ENCODE data around the gene TAF4B. TPM values are rescaled to one million over a fixed set of nuclear protein-coding genes. Genes with fewer than 3 reads are reported as not detected.
"Not testable (repeated sequence)": the region's sequence is repeated elsewhere in the genome, so short reads cannot be mapped to it uniquely, and the experiment has no call there.

TAF4B gene
- total and polyA plus RNA-seq, 7 experiments from 2014 or later, result 7.3 to 15.7 (median 12.6) TPM

DNA sequence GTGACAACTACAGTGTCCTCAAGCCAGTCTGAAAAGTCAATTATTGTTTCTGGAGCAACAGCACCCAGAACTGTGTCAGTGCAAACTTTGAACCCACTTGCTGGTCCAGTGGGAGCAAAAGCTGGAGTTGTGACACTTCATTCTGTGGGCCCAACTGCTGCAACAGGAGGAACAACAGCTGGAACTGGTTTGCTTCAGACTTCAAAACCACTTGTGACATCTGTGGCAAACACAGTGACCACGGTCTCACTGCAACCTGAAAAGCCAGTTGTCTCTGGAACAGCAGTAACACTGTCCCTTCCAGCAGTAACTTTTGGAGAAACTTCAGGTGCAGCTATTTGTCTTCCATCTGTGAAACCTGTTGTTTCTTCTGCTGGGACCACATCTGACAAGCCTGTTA is 59.8 kb downstream of the TAF4B start:
- no peaks in the 10 kb centered on the region for H3K4me1 ChIP-seq (ENCODE audit: control insufficient read depth in 2 of 2, insufficient read depth in 2 of 2, low read length in 2 of 2)
- no peaks in the 10 kb centered on the region for H3K27me3 ChIP-seq (ENCODE audit: control insufficient read depth in 2 of 2, insufficient read depth in 2 of 2, low read length in 2 of 2)
- no peaks in the 10 kb centered on the region for H3K27me3 Mint-ChIP-seq
- DNase-seq, result no peak
- peak; percentile 16 for ATAC-seq
- no peak overlapping the region for H3K4me3 Mint-ChIP-seq
- ChIA-PET CTCF (no interaction called here), POLR2A (no interaction called here)
- intact Hi-C loops (cut with micrococcal nuclease), result no loop called here
- no peak overlapping the region for H3K27ac Mint-ChIP-seq
- H3K36me3 ChIP-seq (ENCODE audit: control insufficient read depth in 2 of 3, insufficient read depth in 3 of 3, low read length in 3 of 3), result peaks cover 0 to 26% (median 4%) of the 10 kb centered on the region in 3 experiments
- peaks cover 0 to 5% (median 0%) of the 10 kb centered on the region in 11 donors for H3K9me3 Mint-ChIP-seq
- H3K4me3 ChIP-seq (ENCODE audit: low read length), result no peak overlapping the region
- no peak overlapping the region for H3K27ac ChIP-seq (ENCODE audit: low read depth, low read length)
- H3K4me1 Mint-ChIP-seq, result peaks cover 0 to 22% (median 4%) of the 10 kb centered on the region in 7 donors
- no peaks in the 10 kb centered on the region for H3K9me3 ChIP-seq (ENCODE audit: control insufficient read depth in 2 of 3, low read length in 3 of 3)
- H3K36me3 Mint-ChIP-seq, result peaks cover 21 to 57% (median 30%) of the 10 kb centered on the region in 5 donors

DNA sequence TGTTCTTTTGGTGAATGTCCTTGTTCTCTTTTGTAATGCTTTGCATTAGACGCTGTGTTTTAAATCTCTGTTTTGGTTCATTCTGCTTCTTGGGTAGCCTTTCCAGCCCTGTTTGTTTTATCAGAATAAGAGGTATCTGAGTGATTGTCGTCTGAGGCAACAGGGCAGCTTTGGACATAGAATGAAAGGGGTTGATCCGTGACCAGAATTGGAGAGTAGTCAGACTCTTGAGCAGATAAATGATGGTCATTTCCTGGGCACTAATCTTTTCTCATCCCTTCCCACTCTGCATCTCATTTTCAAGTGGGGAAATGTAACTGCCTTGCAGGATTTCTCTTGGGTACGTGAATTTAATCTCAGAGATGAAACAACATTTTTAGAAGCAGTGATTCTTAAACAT is 61.4 kb downstream of the TAF4B start:
- H3K27ac Mint-ChIP-seq, result no peak overlapping the region
- no peaks in the 10 kb centered on the region for H3K27me3 Mint-ChIP-seq
- Histone ChIP-seq H3K27ac (ENCODE audit: low read depth, low read length) (no peak overlapping the region), H3K9me3 (ENCODE audit: control insufficient read depth in 2 of 3, low read length in 3 of 3) (no peaks in the 10 kb centered on the region), H3K36me3 (ENCODE audit: control insufficient read depth in 2 of 3, insufficient read depth in 3 of 3, low read length in 3 of 3) (peaks cover 0 to 22% (median 8%) of the 10 kb centered on the region in 3 experiments), H3K4me3 (ENCODE audit: low read length) (no peak overlapping the region), H3K27me3 (ENCODE audit: control insufficient read depth in 2 of 2, insufficient read depth in 2 of 2, low read length in 2 of 2) (no peaks in the 10 kb centered on the region), H3K4me1 (ENCODE audit: control insufficient read depth in 2 of 2, insufficient read depth in 2 of 2, low read length in 2 of 2) (no peaks in the 10 kb centered on the region)
- DNase-seq (no peak), ATAC-seq (no peak)
- H3K4me1 Mint-ChIP-seq, result peaks cover 0 to 22% (median 4%) of the 10 kb centered on the region in 7 donors
- ChIA-PET CTCF (no interaction called here), POLR2A (no interaction called here)
- H3K9me3 Mint-ChIP-seq, result peaks cover 0 to 5% (median 0%) of the 10 kb centered on the region in 11 donors
- peaks cover 19 to 57% (median 33%) of the 10 kb centered on the region in 5 donors for H3K36me3 Mint-ChIP-seq
- intact Hi-C loops (cut with micrococcal nuclease), result no loop called here
- H3K4me3 Mint-ChIP-seq, result no peak overlapping the region

DNA sequence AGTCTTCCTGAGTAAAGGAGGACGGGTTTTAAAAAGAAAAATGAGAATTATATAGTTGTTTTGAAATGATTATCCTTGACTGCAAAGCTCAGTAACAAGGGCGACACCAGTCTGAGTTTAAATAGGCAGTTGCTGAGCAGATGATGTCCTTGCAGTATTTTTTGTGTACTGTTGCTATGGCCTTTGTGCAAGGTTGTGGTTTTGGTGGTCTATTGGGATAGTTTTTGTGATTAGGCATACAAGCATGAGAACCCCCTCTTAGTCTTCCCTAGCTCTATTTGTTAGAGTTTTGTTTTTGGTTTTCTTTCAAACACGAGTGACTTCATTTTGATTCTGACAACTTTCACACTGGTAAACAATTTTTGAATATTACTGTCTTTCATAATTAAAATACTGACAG is 64.1 kb downstream of the TAF4B start:
- Mint-ChIP-seq H3K27me3 (no peaks in the 10 kb centered on the region), H3K4me3 (no peak overlapping the region), H3K4me1 (peaks cover 0 to 22% (median 4%) of the 10 kb centered on the region in 7 donors), H3K36me3 (peaks cover 18 to 53% (median 19%) of the 10 kb centered on the region in 5 donors), H3K9me3 (no peaks in the 10 kb centered on the region), H3K27ac (peak overlapping the region in 2 of 9 donors; percentile 49 to 72)
- ATAC-seq (no peak), DNase-seq (no peak)
- Histone ChIP-seq H3K27ac (ENCODE audit: low read depth, low read length) (no peak overlapping the region), H3K27me3 (ENCODE audit: control insufficient read depth in 2 of 2, insufficient read depth in 2 of 2, low read length in 2 of 2) (no peaks in the 10 kb centered on the region), H3K36me3 (ENCODE audit: control insufficient read depth in 2 of 3, insufficient read depth in 3 of 3, low read length in 3 of 3) (peaks cover 0 to 16% (median 8%) of the 10 kb centered on the region in 3 experiments), H3K9me3 (ENCODE audit: control insufficient read depth in 2 of 3, low read length in 3 of 3) (no peaks in the 10 kb centered on the region), H3K4me3 (ENCODE audit: low read length) (no peak overlapping the region), H3K4me1 (ENCODE audit: control insufficient read depth in 2 of 2, insufficient read depth in 2 of 2, low read length in 2 of 2) (no peaks in the 10 kb centered on the region)
- intact Hi-C loops (cut with micrococcal nuclease), result no loop called here
- ChIA-PET POLR2A (no interaction called here), CTCF (no interaction called here)

DNA sequence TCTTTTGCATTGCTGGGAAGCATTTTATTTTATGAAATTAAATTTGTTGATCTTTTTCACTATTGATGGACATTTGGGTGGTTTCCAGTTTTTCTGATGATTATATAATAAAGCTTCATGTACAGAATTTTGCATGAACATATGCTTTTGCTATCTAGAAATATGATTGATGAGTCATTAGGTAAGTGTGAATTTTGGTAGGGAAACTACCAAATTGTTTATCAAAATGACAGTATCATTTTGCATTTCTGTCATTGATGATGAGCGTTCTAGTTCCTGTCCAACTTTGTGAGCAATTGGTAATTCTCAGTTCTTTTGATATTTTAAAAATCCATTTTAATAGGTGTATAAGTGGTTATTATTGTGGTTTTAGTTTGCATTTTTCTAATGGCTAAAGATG is 67.7 kb downstream of the TAF4B start:
- Histone ChIP-seq H3K27ac (ENCODE audit: low read depth, low read length) (no peak overlapping the region), H3K4me3 (ENCODE audit: low read length) (no peak overlapping the region), H3K9me3 (ENCODE audit: control insufficient read depth in 2 of 3, low read length in 3 of 3) (no peaks in the 10 kb centered on the region), H3K36me3 (ENCODE audit: control insufficient read depth in 2 of 3, insufficient read depth in 3 of 3, low read length in 3 of 3) (peaks cover 0 to 5% (median 4%) of the 10 kb centered on the region in 3 experiments), H3K4me1 (ENCODE audit: control insufficient read depth in 2 of 2, insufficient read depth in 2 of 2, low read length in 2 of 2) (no peaks in the 10 kb centered on the region), H3K27me3 (ENCODE audit: control insufficient read depth in 2 of 2, insufficient read depth in 2 of 2, low read length in 2 of 2) (no peaks in the 10 kb centered on the region)
- Mint-ChIP-seq H3K9me3 (peaks cover 0 to 7% (median 0%) of the 10 kb centered on the region in 11 donors), H3K27ac (no peak overlapping the region), H3K36me3 (peaks cover 11 to 52% (median 29%) of the 10 kb centered on the region in 5 donors), H3K27me3 (no peaks in the 10 kb centered on the region), H3K4me1 (peaks cover 0 to 11% (median 4%) of the 10 kb centered on the region in 7 donors), H3K4me3 (no peak overlapping the region)
- POLR2A ChIA-PET, result no interaction called here
- no peak for ATAC-seq
- CTCF ChIA-PET, result no interaction called here
- no peak for DNase-seq
- intact Hi-C loops (cut with micrococcal nuclease), result no loop called here

DNA sequence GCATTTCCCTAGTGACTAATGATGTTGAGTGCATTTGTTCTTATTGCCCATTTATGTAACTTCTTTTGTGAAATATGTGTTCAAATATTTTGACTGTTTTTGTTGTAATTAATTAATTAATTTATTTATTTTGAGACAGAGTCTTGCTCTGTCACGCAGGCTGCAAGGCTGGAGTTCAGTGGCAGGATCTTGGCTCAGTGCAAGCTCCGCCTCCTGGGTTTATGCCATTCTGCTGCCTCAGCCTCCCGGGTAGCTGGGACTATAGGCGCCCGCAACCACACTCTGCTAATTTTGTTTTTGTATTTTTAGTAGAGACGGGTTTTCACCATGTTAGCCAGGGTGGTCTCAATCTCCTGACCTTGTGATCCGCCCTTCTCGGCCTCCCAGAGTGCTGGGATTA is 71.9 kb downstream of the TAF4B start:
- H3K27ac Mint-ChIP-seq, result peak overlapping the region in 2 of 9 donors; percentile 8 to 51
- H3K36me3 Mint-ChIP-seq, result peaks cover 6 to 50% (median 28%) of the 10 kb centered on the region in 5 donors
- ATAC-seq (no peak), DNase-seq (no peak)
- H3K4me1 ChIP-seq (ENCODE audit: control insufficient read depth in 2 of 2, insufficient read depth in 2 of 2, low read length in 2 of 2), result no peaks in the 10 kb centered on the region
- H3K27me3 Mint-ChIP-seq, result no peaks in the 10 kb centered on the region
- ChIA-PET CTCF (no interaction called here), POLR2A (no interaction called here)
- no peaks in the 10 kb centered on the region for H3K27me3 ChIP-seq (ENCODE audit: control insufficient read depth in 2 of 2, insufficient read depth in 2 of 2, low read length in 2 of 2)
- H3K4me1 Mint-ChIP-seq, result peaks cover 0 to 9% (median 0%) of the 10 kb centered on the region in 7 donors
- no peak overlapping the region for H3K4me3 Mint-ChIP-seq
- H3K9me3 Mint-ChIP-seq, result peaks cover 0 to 7% (median 0%) of the 10 kb centered on the region in 11 donors
- H3K36me3 ChIP-seq (ENCODE audit: control insufficient read depth in 2 of 3, insufficient read depth in 3 of 3, low read length in 3 of 3), result peaks cover 0 to 5% (median 0%) of the 10 kb centered on the region in 3 experiments
- H3K27ac ChIP-seq (ENCODE audit: low read depth, low read length), result no peak overlapping the region
- no peak overlapping the region for H3K4me3 ChIP-seq (ENCODE audit: low read length)
- H3K9me3 ChIP-seq (ENCODE audit: control insufficient read depth in 2 of 3, low read length in 3 of 3), result no peaks in the 10 kb centered on the region
- intact Hi-C loops (cut with micrococcal nuclease), result no loop called here

DNA sequence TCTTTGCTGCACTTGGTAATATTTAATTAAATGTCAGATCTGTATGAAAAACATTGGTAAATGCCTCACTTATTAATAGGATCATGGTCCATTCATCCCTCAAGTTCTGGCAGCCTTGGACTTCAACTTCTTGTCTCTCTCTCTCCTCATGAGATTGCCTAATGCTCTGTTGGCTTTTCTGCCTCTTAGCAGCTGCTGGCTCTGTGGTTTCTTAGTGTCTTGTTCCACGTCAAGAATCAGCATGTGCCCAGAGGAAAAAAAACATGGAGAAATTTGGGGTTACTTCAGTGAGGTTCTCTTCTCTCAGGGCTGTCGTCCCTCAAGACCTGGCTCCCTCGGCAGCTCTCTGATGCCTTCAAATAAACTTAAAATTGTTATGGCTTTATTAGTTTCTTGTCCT is 75.4 kb downstream of the TAF4B start:
- Histone ChIP-seq H3K4me1 (ENCODE audit: control insufficient read depth in 2 of 2, insufficient read depth in 2 of 2, low read length in 2 of 2) (no peaks in the 10 kb centered on the region), H3K27ac (ENCODE audit: low read depth, low read length) (no peak overlapping the region), H3K9me3 (ENCODE audit: control insufficient read depth in 2 of 3, low read length in 3 of 3) (no peaks in the 10 kb centered on the region), H3K4me3 (ENCODE audit: low read length) (no peak overlapping the region), H3K27me3 (ENCODE audit: control insufficient read depth in 2 of 2, insufficient read depth in 2 of 2, low read length in 2 of 2) (no peaks in the 10 kb centered on the region), H3K36me3 (ENCODE audit: control insufficient read depth in 2 of 3, insufficient read depth in 3 of 3, low read length in 3 of 3) (no peaks in the 10 kb centered on the region)
- ATAC-seq (no peak), DNase-seq (no peak)
- CTCF ChIA-PET, result no interaction called here
- intact Hi-C loops (cut with micrococcal nuclease), result no loop called here
- Mint-ChIP-seq H3K9me3 (peaks cover 0 to 7% (median 0%) of the 10 kb centered on the region in 11 donors), H3K4me1 (peaks cover 0 to 9% (median 0%) of the 10 kb centered on the region in 7 donors), H3K27ac (peak overlapping the region in 1 of 9 donors; percentile 10), H3K27me3 (no peaks in the 10 kb centered on the region), H3K4me3 (no peak overlapping the region), H3K36me3 (peaks cover 0 to 26% (median 16%) of the 10 kb centered on the region in 5 donors)
- POLR2A ChIA-PET, result no interaction called here

DNA sequence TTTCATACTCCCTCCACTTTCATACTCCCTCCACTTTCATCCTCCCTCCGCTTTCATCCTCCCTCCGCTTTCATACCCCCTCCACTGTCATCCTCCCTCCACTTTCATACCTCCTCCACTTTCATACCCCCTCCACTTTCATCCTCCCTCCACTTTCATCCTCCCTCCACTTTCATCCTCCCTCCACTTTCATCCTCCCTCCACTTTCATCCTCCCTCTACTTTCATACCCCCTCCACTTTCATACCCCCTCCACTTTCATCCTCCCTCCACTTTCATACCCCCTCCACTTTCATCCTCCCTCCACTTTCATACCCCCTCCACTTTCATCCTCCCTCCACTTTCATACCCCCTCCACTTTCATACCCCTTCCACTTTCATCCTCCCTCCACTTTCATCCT is 77.0 kb downstream of the TAF4B start:
- H3K27me3 Mint-ChIP-seq; H3K36me3 ChIP-seq (ENCODE audit: control insufficient read depth in 2 of 3, insufficient read depth in 3 of 3, low read length in 3 of 3); intact Hi-C loops (cut with micrococcal nuclease); H3K27me3 ChIP-seq (ENCODE audit: control insufficient read depth in 2 of 2, insufficient read depth in 2 of 2, low read length in 2 of 2); ATAC-seq; H3K27ac ChIP-seq (ENCODE audit: low read depth, low read length); H3K4me3 ChIP-seq (ENCODE audit: low read length); H3K4me3 Mint-ChIP-seq; H3K9me3 Mint-ChIP-seq; CTCF ChIA-PET; H3K9me3 ChIP-seq (ENCODE audit: control insufficient read depth in 2 of 3, low read length in 3 of 3); H3K4me1 Mint-ChIP-seq; H3K4me1 ChIP-seq (ENCODE audit: control insufficient read depth in 2 of 2, insufficient read depth in 2 of 2, low read length in 2 of 2); DNase-seq: not testable (repeated sequence)
- peaks cover 0 to 16% (median 6%) of the 10 kb centered on the region in 5 donors for H3K36me3 Mint-ChIP-seq
- POLR2A ChIA-PET, result interaction anchor here (0.6 kb wide), 1 partner anchor 41 kb away, joined by 3 read pairs; no protein-coding TSS in a partner anchor
- peak overlapping the region in 1 of 9 donors; percentile 25 for H3K27ac Mint-ChIP-seq
